Spleen (tissue), 11 donors: ENCODE results near the gene NXN. TPM values are rescaled to one million over a fixed set of nuclear protein-coding genes. Genes with fewer than 3 reads are reported as not detected.
"Not testable (repeated sequence)": the region's sequence is repeated elsewhere in the genome, so short reads cannot be mapped to it uniquely, and the experiment has no call there.

Experiments used
- DNase-seq: peaks from one replicate; pipeline ENCODE4 v3.0.0-alpha.2; 2020
- H3K27ac ChIP-seq, 8 donors: fragments of 200-600 bp; sonication (generic) in 7 of 8; 1 replicate in 4 of 8; 2 replicates in 4 of 8; pipeline versions ENCODE4 v1.5.0 to v1.8.0; 2016 to 2021; ENCODE audit warnings: inconsistent platforms in 4 of 8, mild to moderate bottlenecking in 4 of 8, moderate library complexity in 1 of 8
- H3K27me3 ChIP-seq, 7 donors: fragments of 200-600 bp; sonication (generic) in 6 of 7; replicated peaks in 1 of 7; 1 replicate in 4 of 7; 2 replicates in 3 of 7; pipeline versions ENCODE4 v1.5.0 to v1.8.0; 2016 to 2021; ENCODE audit warnings: inconsistent platforms in 3 of 7, mild to moderate bottlenecking in 1 of 7
- H3K36me3 ChIP-seq, 6 donors: fragments of 200-600 bp; sonication (generic) in 5 of 6; 1 replicate in 4 of 6; 2 replicates in 2 of 6; pipeline versions ENCODE4 v1.5.0 to v1.8.0; 2016 to 2021; ENCODE audit warnings: inconsistent platforms in 2 of 6
- H3K4me1 ChIP-seq, 6 donors: fragments of 200-600 bp; sonication (generic) in 5 of 6; 1 replicate in 3 of 6; 2 replicates in 3 of 6; pipeline versions ENCODE4 v1.5.0 to v1.8.0; 2016 to 2021; ENCODE audit warnings: inconsistent platforms in 3 of 6
- H3K4me3 ChIP-seq, 8 donors: fragments of 200-600 bp; sonication (generic) in 7 of 8; 1 replicate in 4 of 8; 2 replicates in 4 of 8; pipeline versions ENCODE4 v1.5.0 to v1.8.0; 2016 to 2021; ENCODE audit warnings: inconsistent platforms in 4 of 8, mild to moderate bottlenecking in 4 of 8, moderate library complexity in 2 of 8
- H3K9me3 ChIP-seq, 8 donors: fragments of 200-600 bp; sonication (generic) in 7 of 8; 1 replicate in 4 of 8; 2 replicates in 4 of 8; pipeline versions ENCODE4 v1.5.0 to v1.8.0; 2016 to 2021; ENCODE audit warnings: inconsistent platforms in 4 of 8
- POLR2A ChIP-seq, 3 donors: fragments of 450-650 bp; IDR thresholded peaks; one replicate each; pipeline ENCODE4 v1.5.1; 2017; ENCODE audit warnings: antibody characterized with exemption in 3 of 3, mild to moderate bottlenecking in 1 of 3
- POLR2AphosphoS5 ChIP-seq, 3 donors: sonication (generic); formaldehyde crosslinking; IDR thresholded peaks; one replicate each; pipeline ENCODE4 v1.5.1; 2017; ENCODE audit warnings: antibody characterized with exemption in 3 of 3
- WGBS, 5 donors: extraction: QIAGEN DNeasy Blood & Tissue Kit in 3 of 5; methylation state at CpG; one replicate each; pipeline versions ENCODE4 v1.1.5 to v1.1.7; 2013 to 2018; 5-methylcytosine and 5-hydroxymethylcytosine counted together
- intact Hi-C: fragments of 100-400 bp; cut with DNase I; formaldehyde crosslinking; loops from one replicate; pipeline ENCODE4 v1.15.0; 2023; ENCODE audit warnings: low total_unique reads
- polyA plus RNA-seq, 3 donors: library from polyadenylated mRNA; stranded (reverse); fragments of 200-250 nt; gene quantifications; one replicate each; pipeline ENCODE4 v1.2.1, GENCODE V29; 2013
- total RNA-seq, 7 donors: library from RNA; depleted of rRNA in 3 of 7; stranded (reverse); fragments of >200 nt in 3 of 7; fragmentation: NEBNext Ultra II Directional in 4 of 7; extraction: Animal tissue kit (Norgen Biotek cat#: 25700) in 4 of 7; gene quantifications; one replicate each; pipeline versions ENCODE4 v1.1.0 to v1.2.1, GENCODE V29; 2016 to 2021
- TF ChIP-seq, protein P1 (sequence below), 11 experiments: fragments of 200-600 bp in 7 of 11; fragments of 450-650 bp in 4 of 11; sonication (generic) in 4 of 11; IDR thresholded peaks in 8 of 11; conservative IDR thresholded peaks in 3 of 11; 1 replicate in 7 of 11; 2 replicates in 4 of 11; pipeline versions ENCODE4 v1.4.0 to v1.8.0; 2016 to 2021; ENCODE audit warnings: antibody characterized with exemption in 11 of 11, inconsistent platforms in 4 of 11, mild to moderate bottlenecking in 1 of 11
- donor health status: healthy with polysubstance abuse.
- donor health status: DM: no; HTN: no; CAD: no; lungs with moderate emphysema.
- donor health status: DM: no; HTN: no; CAD: no.
- donor health status: Bipolar disorder and iron deficiency.
- donor health status: healthy.
- donor health status: DM: no; HTN: no; CAD: no.
- donor health status: DM: yes; HTN: yes; CAD: no.

Gene NXN
- total and polyA plus RNA-seq, 10 donors = 3.9 to 21.4 (median 10.3) TPM

DNA sequence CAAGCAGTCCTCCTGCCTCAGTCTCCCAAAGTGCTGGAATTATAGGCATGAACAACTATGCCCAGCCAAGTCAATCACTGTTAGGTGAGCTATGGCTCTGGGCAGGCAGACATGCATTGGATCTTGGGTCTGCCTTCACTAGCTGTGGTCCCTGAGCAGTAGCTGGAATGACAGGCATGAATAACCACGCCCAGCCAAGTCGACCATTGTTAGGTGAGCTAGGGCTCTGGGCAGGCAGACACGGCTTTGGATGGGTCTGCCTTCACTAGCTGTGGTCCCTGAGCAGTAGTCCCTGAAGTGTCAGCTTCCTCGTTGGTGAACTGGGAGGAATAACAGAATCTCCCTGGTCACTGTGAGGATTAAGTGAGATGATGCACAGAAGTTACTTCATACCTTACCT is 191.0 kb downstream of the NXN start:
- 89 to 100% (median 93%) methylated on average over 2 to 4 of the region's 4 CpGs for WGBS, 5 donors
- peak; percentile 39 for DNase-seq
- H3K36me3 ChIP-seq = peaks cover 0 to 93% (median 51%) of the 10 kb centered on the region in 6 donors

DNA sequence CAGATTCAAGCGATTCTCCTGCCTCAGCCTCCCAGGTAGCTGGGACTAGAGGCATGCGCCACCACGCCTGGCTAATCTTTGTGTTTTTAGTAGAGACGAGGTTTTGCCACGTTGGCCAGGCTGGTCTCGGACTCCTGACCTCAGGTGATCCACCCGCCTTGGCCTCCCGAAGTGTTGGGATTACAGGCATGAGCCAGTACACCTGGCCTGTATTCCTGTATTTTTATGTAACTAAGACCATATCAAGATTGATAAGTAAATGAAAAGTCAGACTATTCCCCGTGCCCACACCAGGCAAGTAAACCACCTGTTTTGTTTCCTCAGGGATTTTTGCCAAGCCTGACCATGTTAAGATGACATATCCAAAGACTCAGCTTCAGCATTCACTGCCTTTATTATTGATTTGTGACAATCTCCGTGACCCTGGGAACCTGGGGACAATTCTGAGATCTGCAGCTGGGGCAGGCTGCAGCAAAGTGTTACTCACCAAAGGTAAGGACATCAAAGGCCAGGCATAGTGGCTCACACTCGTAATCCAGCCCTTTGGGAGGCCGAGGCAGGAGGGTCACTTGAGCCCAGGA is 191.8 kb downstream of the NXN start:
- Histone ChIP-seq H3K36me3 (peaks cover 0 to 85% (median 49%) of the 10 kb centered on the region in 6 donors), H3K9me3 (no peaks in the 10 kb centered on the region), H3K27ac (no peak overlapping the region), H3K4me1 (peaks cover 12 to 40% (median 21%) of the 10 kb centered on the region in 6 donors), H3K27me3 (no peaks in the 10 kb centered on the region), H3K4me3 (no peak overlapping the region)
- peak; percentile 21 for DNase-seq
- TF ChIP-seq POLR2A (IDR thresholded peaks at IDR 0.05) = no peak
- TF ChIP-seq, protein P1, sequence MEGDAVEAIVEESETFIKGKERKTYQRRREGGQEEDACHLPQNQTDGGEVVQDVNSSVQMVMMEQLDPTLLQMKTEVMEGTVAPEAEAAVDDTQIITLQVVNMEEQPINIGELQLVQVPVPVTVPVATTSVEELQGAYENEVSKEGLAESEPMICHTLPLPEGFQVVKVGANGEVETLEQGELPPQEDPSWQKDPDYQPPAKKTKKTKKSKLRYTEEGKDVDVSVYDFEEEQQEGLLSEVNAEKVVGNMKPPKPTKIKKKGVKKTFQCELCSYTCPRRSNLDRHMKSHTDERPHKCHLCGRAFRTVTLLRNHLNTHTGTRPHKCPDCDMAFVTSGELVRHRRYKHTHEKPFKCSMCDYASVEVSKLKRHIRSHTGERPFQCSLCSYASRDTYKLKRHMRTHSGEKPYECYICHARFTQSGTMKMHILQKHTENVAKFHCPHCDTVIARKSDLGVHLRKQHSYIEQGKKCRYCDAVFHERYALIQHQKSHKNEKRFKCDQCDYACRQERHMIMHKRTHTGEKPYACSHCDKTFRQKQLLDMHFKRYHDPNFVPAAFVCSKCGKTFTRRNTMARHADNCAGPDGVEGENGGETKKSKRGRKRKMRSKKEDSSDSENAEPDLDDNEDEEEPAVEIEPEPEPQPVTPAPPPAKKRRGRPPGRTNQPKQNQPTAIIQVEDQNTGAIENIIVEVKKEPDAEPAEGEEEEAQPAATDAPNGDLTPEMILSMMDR (IDR thresholded peaks at IDR 0.05 in 8 of 11, conservative IDR thresholded peaks at IDR 0.05 in 3 of 11) = no peak
- no peak for TF ChIP-seq POLR2AphosphoS5 (IDR thresholded peaks at IDR 0.05)
- intact Hi-C loops = no loop called here
- 89 to 99% (median 93%) methylated on average over 12 of the region's 12 CpGs for WGBS, 5 donors

More for the DNA sequence above, 191.0 kb downstream of the NXN start:
- TF ChIP-seq, protein P1 (IDR thresholded peaks at IDR 0.05 in 8 of 11, conservative IDR thresholded peaks at IDR 0.05 in 3 of 11) = no peak
- no peak for TF ChIP-seq POLR2A (IDR thresholded peaks at IDR 0.05)
- no peak for TF ChIP-seq POLR2AphosphoS5 (IDR thresholded peaks at IDR 0.05)
- Histone ChIP-seq H3K27ac (no peak overlapping the region), H3K4me3 (no peak overlapping the region), H3K4me1 (peaks cover 4 to 31% (median 13%) of the 10 kb centered on the region in 6 donors), H3K27me3 (no peaks in the 10 kb centered on the region), H3K9me3 (no peaks in the 10 kb centered on the region)
- intact Hi-C loops = no loop called here

GRCh38 chr17:785901-786300 is 193.7 kb downstream of the NXN start:
- H3K27me3 ChIP-seq, H3K27ac ChIP-seq, H3K4me3 ChIP-seq, H3K9me3 ChIP-seq, DNase-seq, intact Hi-C loops: not testable (repeated sequence)
- peaks cover 18 to 53% (median 29%) of the 10 kb centered on the region in 6 donors for H3K4me1 ChIP-seq
- 93 to 97% (median 95%) methylated on average over 7 of the region's 7 CpGs for WGBS, 5 donors
- peaks cover 0 to 66% (median 31%) of the 10 kb centered on the region in 6 donors for H3K36me3 ChIP-seq

GRCh38 chr17:784143-784542 is 195.4 kb downstream of the NXN start:
- TF ChIP-seq, protein P1 (IDR thresholded peaks at IDR 0.05 in 8 of 11, conservative IDR thresholded peaks at IDR 0.05 in 3 of 11) = no peak
- no peak for TF ChIP-seq POLR2A (IDR thresholded peaks at IDR 0.05)
- TF ChIP-seq POLR2AphosphoS5 (IDR thresholded peaks at IDR 0.05) = no peak
- 65 to 81% (median 78%) methylated on average over 3 of the region's 3 CpGs for WGBS, 5 donors
- no peak for DNase-seq
- no peaks in the 10 kb centered on the region for H3K27me3 ChIP-seq
- H3K4me3 ChIP-seq = no peak overlapping the region
- intact Hi-C loops = no loop called here
- no peak overlapping the region for H3K27ac ChIP-seq
- H3K9me3 ChIP-seq = no peaks in the 10 kb centered on the region
- H3K4me1 ChIP-seq = peaks cover 21 to 70% (median 38%) of the 10 kb centered on the region in 6 donors
- H3K36me3 ChIP-seq = peaks cover 0 to 62% (median 19%) of the 10 kb centered on the region in 6 donors
